ENCODE results near the gene KPNA6. TPM values are rescaled to one million over a fixed set of nuclear protein-coding genes. Genes with fewer than 3 reads are reported as not detected.
A peak's percentile ranks its signal among the peaks of the same experiment; 100 is the strongest.

Gene KPNA6
- total RNA-seq, 1 donor from 2014 or later, result 17.7 TPM

DNA sequence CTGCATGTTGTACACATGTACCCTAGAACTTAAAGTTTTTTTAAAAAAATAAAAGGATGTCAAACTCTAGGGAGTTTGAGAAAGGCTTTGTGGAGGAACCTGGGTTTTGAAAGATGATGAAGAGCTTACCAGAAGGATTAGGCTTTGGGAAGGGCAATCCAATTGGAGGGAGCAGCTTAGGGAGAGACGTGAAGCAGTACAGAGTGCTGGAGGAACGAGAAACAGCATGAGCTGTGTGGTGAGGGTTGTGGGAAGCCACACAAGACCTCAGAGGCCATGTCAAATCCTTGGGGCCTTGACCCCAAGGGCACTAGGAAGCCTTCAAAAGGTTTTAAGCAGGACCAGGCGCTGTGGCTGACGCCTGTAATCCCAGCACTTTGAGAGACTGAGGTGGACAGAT, 8.4 kb upstream of the KPNA6 start:
- Histone ChIP-seq H3K4me1 (ENCODE audit: control insufficient read depth in 3 of 3, insufficient read depth in 3 of 3, low read length in 3 of 3) (no peaks in the 10 kb centered on the region), H3K27me3 (ENCODE audit: control insufficient read depth in 3 of 3, insufficient read depth in 3 of 3, low read length in 3 of 3) (no peaks in the 10 kb centered on the region), H3K4me3 (ENCODE audit: low read length in 3 of 3) (no peak overlapping the region), H3K36me3 (ENCODE audit: control insufficient read depth in 3 of 3, insufficient read depth in 3 of 3, low read length in 3 of 3) (peaks cover 25 to 53% (median 43%) of the 10 kb centered on the region in 3 donors), H3K9ac (ENCODE audit: low read depth in 1 of 3, low read length in 3 of 3) (no peak overlapping the region), H3K9me3 (ENCODE audit: control insufficient read depth in 3 of 3, low read length in 3 of 3) (no peaks in the 10 kb centered on the region), H3K27ac (ENCODE audit: low read depth, low read length) (no peak overlapping the region)

GRCh38 chr1:32100359-32100758, 7.5 kb upstream of the KPNA6 start:
- Histone ChIP-seq H3K4me1 (ENCODE audit: control insufficient read depth in 3 of 3, insufficient read depth in 3 of 3, low read length in 3 of 3) (no peaks in the 10 kb centered on the region), H3K9ac (ENCODE audit: low read depth in 1 of 3, low read length in 3 of 3) (no peak overlapping the region), H3K27me3 (ENCODE audit: control insufficient read depth in 3 of 3, insufficient read depth in 3 of 3, low read length in 3 of 3) (no peaks in the 10 kb centered on the region), H3K4me3 (ENCODE audit: low read length in 3 of 3) (no peak overlapping the region), H3K9me3 (ENCODE audit: control insufficient read depth in 3 of 3, low read length in 3 of 3) (no peaks in the 10 kb centered on the region), H3K36me3 (ENCODE audit: control insufficient read depth in 3 of 3, insufficient read depth in 3 of 3, low read length in 3 of 3) (peaks cover 16 to 43% (median 33%) of the 10 kb centered on the region in 3 donors), H3K27ac (ENCODE audit: low read depth, low read length) (no peak overlapping the region)

DNA sequence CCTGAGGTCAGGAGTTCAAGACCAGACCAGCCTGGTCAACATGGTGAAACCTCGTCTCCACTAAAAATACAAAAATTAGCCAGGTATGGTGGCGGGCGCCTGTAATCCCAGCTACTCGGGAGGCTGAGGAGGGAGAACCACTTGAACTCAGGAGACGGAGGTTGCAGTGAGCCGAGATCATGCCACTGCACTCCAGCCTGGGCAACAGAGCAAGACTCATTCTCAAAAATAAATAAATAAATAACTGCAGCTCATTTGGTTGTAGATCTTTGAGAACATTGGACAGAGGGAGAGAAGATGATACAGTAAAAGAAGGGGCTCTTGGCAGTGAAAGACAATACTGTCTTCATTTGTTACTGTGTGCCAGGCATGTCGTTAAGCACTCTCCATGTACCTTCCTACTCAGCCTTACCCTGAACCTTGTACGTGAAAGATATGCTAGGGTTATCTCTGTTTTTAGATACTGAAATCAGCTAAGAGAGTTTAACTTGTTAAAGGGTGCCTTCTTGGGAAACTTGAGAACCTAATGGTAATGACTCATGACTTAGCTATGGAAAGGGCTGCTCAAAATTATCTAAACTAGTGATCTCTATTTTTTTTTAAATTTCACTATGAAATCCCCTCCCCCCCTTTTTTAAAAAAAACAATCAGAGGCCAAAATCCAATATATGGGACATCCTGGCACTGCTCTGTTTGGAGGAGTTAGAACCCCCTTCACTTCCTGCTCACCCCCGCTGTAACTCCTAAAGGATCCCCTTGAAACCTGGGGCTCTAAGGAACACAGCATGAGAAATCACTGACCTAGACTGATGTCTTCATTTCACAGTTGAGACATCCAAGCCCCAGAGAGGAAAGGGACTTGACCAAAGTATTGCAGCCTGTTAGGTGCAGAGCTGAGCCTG, 6.8 kb upstream of the KPNA6 start:
- H3K36me3 ChIP-seq (ENCODE audit: control insufficient read depth in 3 of 3, insufficient read depth in 3 of 3, low read length in 3 of 3), result peaks cover 10 to 36% (median 26%) of the 10 kb centered on the region in 3 donors
- no peak overlapping the region for H3K9ac ChIP-seq (ENCODE audit: low read depth in 1 of 3, low read length in 3 of 3)
- H3K27ac ChIP-seq (ENCODE audit: low read depth, low read length), result no peak overlapping the region
- no peaks in the 10 kb centered on the region for H3K4me1 ChIP-seq (ENCODE audit: control insufficient read depth in 3 of 3, insufficient read depth in 3 of 3, low read length in 3 of 3)
- H3K9me3 ChIP-seq (ENCODE audit: control insufficient read depth in 3 of 3, low read length in 3 of 3), result no peaks in the 10 kb centered on the region
- no peak overlapping the region for H3K4me3 ChIP-seq (ENCODE audit: low read length in 3 of 3)
- no peaks in the 10 kb centered on the region for H3K27me3 ChIP-seq (ENCODE audit: control insufficient read depth in 3 of 3, insufficient read depth in 3 of 3, low read length in 3 of 3)

GRCh38 chr1:32104127-32104526, 3.7 kb upstream of the KPNA6 start:
- no peak overlapping the region for H3K9ac ChIP-seq (ENCODE audit: low read depth in 1 of 3, low read length in 3 of 3)
- no peaks in the 10 kb centered on the region for H3K9me3 ChIP-seq (ENCODE audit: control insufficient read depth in 3 of 3, low read length in 3 of 3)
- H3K36me3 ChIP-seq (ENCODE audit: control insufficient read depth in 3 of 3, insufficient read depth in 3 of 3, low read length in 3 of 3), result peaks cover 5 to 31% (median 22%) of the 10 kb centered on the region in 3 donors
- H3K4me1 ChIP-seq (ENCODE audit: control insufficient read depth in 3 of 3, insufficient read depth in 3 of 3, low read length in 3 of 3), result peaks cover 3 to 8% (median 5%) of the 10 kb centered on the region in 3 donors
- H3K4me3 ChIP-seq (ENCODE audit: low read length in 3 of 3), result no peak overlapping the region
- H3K27ac ChIP-seq (ENCODE audit: low read depth, low read length), result no peak overlapping the region
- H3K27me3 ChIP-seq (ENCODE audit: control insufficient read depth in 3 of 3, insufficient read depth in 3 of 3, low read length in 3 of 3), result no peaks in the 10 kb centered on the region

- no peak overlapping the region for H3K9ac ChIP-seq (ENCODE audit: low read depth in 1 of 3, low read length in 3 of 3)
- peaks cover 6 to 17% (median 14%) of the 10 kb centered on the region in 3 donors for H3K4me1 ChIP-seq (ENCODE audit: control insufficient read depth in 3 of 3, insufficient read depth in 3 of 3, low read length in 3 of 3)
Observed at GRCh38 chr1:32105338-32105737, 2.5 kb upstream of the KPNA6 start.

GRCh38 chr1:32106663-32107275, 1.1 kb upstream of the KPNA6 start:
- Histone ChIP-seq H3K27me3 (ENCODE audit: control insufficient read depth in 3 of 3, insufficient read depth in 3 of 3, low read length in 3 of 3) (no peaks in the 10 kb centered on the region), H3K4me3 (ENCODE audit: low read length in 3 of 3) (no peak overlapping the region)

More at GRCh38 chr1:32105338-32105737, 2.5 kb upstream of the KPNA6 start:
- no peak overlapping the region for H3K4me3 ChIP-seq (ENCODE audit: low read length in 3 of 3)
- no peak overlapping the region for H3K27ac ChIP-seq (ENCODE audit: low read depth, low read length)
- H3K27me3 ChIP-seq (ENCODE audit: control insufficient read depth in 3 of 3, insufficient read depth in 3 of 3, low read length in 3 of 3), result no peaks in the 10 kb centered on the region
- H3K9me3 ChIP-seq (ENCODE audit: control insufficient read depth in 3 of 3, low read length in 3 of 3), result no peaks in the 10 kb centered on the region
- H3K36me3 ChIP-seq (ENCODE audit: control insufficient read depth in 3 of 3, insufficient read depth in 3 of 3, low read length in 3 of 3), result peaks cover 2 to 20% (median 17%) of the 10 kb centered on the region in 3 donors

DNA sequence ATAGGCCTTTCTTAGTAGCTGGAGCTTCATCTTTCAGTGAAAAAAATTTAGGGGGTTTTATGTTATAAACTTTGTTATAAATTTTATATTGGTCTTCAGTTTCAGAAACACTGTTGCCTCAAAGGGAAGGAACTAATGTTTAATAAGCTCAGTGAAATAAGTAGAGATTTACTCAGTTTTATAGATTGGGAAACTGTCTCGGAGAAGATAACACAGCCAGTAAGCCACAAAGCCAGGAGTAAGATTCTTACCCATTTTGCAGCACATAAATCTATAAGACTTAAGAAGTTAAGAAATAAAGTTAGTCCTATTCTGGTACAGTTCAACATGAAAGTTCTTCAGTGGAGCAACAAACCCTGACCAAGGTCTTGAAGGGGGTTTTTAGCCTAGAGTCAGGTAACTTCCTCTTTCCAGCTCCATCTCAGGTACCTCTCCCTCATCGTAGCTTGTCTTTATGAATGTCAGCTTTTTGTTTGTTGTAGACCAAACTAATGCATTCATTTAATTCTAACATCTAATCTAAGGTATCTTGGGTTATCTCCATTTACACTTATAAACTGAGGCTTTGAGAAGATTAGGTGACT, 3.3 kb downstream of the KPNA6 start:
- H3K36me3 ChIP-seq (ENCODE audit: control insufficient read depth in 3 of 3, insufficient read depth in 3 of 3, low read length in 3 of 3), result peaks cover 0 to 3% (median 0%) of the 10 kb centered on the region in 3 donors
- peak overlapping the region in 1 of 3 donors; percentile 8 for H3K9ac ChIP-seq (ENCODE audit: low read depth in 1 of 3, low read length in 3 of 3)
- H3K27me3 ChIP-seq (ENCODE audit: control insufficient read depth in 3 of 3, insufficient read depth in 3 of 3, low read length in 3 of 3), result no peaks in the 10 kb centered on the region
- H3K27ac ChIP-seq (ENCODE audit: low read depth, low read length), result no peak overlapping the region
- no peak overlapping the region for H3K4me3 ChIP-seq (ENCODE audit: low read length in 3 of 3)
- H3K9me3 ChIP-seq (ENCODE audit: control insufficient read depth in 3 of 3, low read length in 3 of 3), result no peaks in the 10 kb centered on the region
- H3K4me1 ChIP-seq (ENCODE audit: control insufficient read depth in 3 of 3, insufficient read depth in 3 of 3, low read length in 3 of 3), result peaks cover 25 to 36% (median 34%) of the 10 kb centered on the region in 3 donors

More at GRCh38 chr1:32106663-32107275, 1.1 kb upstream of the KPNA6 start:
- H3K4me1 ChIP-seq (ENCODE audit: control insufficient read depth in 3 of 3, insufficient read depth in 3 of 3, low read length in 3 of 3), result peaks cover 19 to 29% (median 28%) of the 10 kb centered on the region in 3 donors
- H3K27ac ChIP-seq (ENCODE audit: low read depth, low read length), result no peak overlapping the region
- no peaks in the 10 kb centered on the region for H3K9me3 ChIP-seq (ENCODE audit: control insufficient read depth in 3 of 3, low read length in 3 of 3)
- H3K36me3 ChIP-seq (ENCODE audit: control insufficient read depth in 3 of 3, insufficient read depth in 3 of 3, low read length in 3 of 3), result peaks cover 0 to 11% (median 9%) of the 10 kb centered on the region in 3 donors
- H3K9ac ChIP-seq (ENCODE audit: low read depth in 1 of 3, low read length in 3 of 3), result no peak overlapping the region

GRCh38 chr1:32111789-32112188, 3.9 kb downstream of the KPNA6 start:
- H3K36me3 ChIP-seq (ENCODE audit: control insufficient read depth in 3 of 3, insufficient read depth in 3 of 3, low read length in 3 of 3), result peaks cover 0 to 3% (median 0%) of the 10 kb centered on the region in 3 donors
- H3K9me3 ChIP-seq (ENCODE audit: control insufficient read depth in 3 of 3, low read length in 3 of 3), result no peaks in the 10 kb centered on the region
- peak overlapping the region in 1 of 3 donors; percentile 8 for H3K9ac ChIP-seq (ENCODE audit: low read depth in 1 of 3, low read length in 3 of 3)
- H3K27ac ChIP-seq (ENCODE audit: low read depth, low read length), result no peak overlapping the region
- peaks cover 29 to 40% (median 34%) of the 10 kb centered on the region in 3 donors for H3K4me1 ChIP-seq (ENCODE audit: control insufficient read depth in 3 of 3, insufficient read depth in 3 of 3, low read length in 3 of 3)
- no peaks in the 10 kb centered on the region for H3K27me3 ChIP-seq (ENCODE audit: control insufficient read depth in 3 of 3, insufficient read depth in 3 of 3, low read length in 3 of 3)
- no peak overlapping the region for H3K4me3 ChIP-seq (ENCODE audit: low read length in 3 of 3)

DNA sequence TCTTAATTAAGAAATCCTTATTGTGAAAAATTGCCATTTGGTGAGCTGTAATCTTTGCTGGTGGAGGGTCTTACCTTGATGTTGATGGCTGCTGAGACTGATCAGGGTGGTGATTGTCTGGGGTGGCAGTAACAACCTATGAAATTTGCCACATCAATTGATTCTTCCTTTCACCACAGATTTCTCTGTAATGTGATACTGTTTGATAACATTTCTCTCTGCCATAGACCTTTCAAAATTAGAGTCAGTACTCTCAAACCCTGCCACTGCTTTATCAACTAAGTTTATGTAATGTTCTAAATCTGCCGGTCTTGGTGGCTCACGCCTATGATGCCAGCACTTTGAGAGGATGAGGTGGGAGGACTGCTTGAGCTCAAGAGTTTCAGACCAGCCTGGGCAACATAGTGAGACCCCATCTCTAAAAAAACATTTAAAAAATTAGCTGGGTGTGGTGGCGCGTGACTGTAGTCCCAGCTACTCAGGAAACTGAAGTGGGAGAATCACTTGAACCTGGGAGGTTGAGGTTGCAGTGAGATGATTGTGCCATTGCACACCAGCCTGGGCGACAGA, 5.0 kb downstream of the KPNA6 start:
- no peak overlapping the region for H3K9ac ChIP-seq (ENCODE audit: low read depth in 1 of 3, low read length in 3 of 3)
- H3K9me3 ChIP-seq (ENCODE audit: control insufficient read depth in 3 of 3, low read length in 3 of 3), result no peaks in the 10 kb centered on the region
- no peaks in the 10 kb centered on the region for H3K27me3 ChIP-seq (ENCODE audit: control insufficient read depth in 3 of 3, insufficient read depth in 3 of 3, low read length in 3 of 3)
- no peak overlapping the region for H3K27ac ChIP-seq (ENCODE audit: low read depth, low read length)
- no peak overlapping the region for H3K4me3 ChIP-seq (ENCODE audit: low read length in 3 of 3)
- peaks cover 0 to 3% (median 0%) of the 10 kb centered on the region in 3 donors for H3K36me3 ChIP-seq (ENCODE audit: control insufficient read depth in 3 of 3, insufficient read depth in 3 of 3, low read length in 3 of 3)
- H3K4me1 ChIP-seq (ENCODE audit: control insufficient read depth in 3 of 3, insufficient read depth in 3 of 3, low read length in 3 of 3), result peaks cover 29 to 40% (median 34%) of the 10 kb centered on the region in 3 donors
